Measurements from ENCODE around the gene PARP8. TPM values are rescaled to one million over a fixed set of nuclear protein-coding genes. Genes with fewer than 3 reads are reported as not detected.

Gene PARP8
- total RNA-seq, 2 donors from 2014 or later = 3.9 to 6.6 TPM

GRCh38 chr5:50832657-50833284 is 166.3 kb downstream of the PARP8 start:
- Histone ChIP-seq H3K9me3 (no peaks in the 10 kb centered on the region), H3K27ac (no peak overlapping the region), H3K4me3 (no peak overlapping the region), H3K27me3 (no peaks in the 10 kb centered on the region), H3K4me1 (no peaks in the 10 kb centered on the region), H3K36me3 (no peaks in the 10 kb centered on the region)
- no peak for TF ChIP-seq CTCF (IDR thresholded peaks at IDR 0.05)
- no peak for DNase-seq (ENCODE audit: low spot score)

- Histone ChIP-seq H3K27me3 (no peaks in the 10 kb centered on the region), H3K4me3 (no peak overlapping the region), H3K4me1 (no peaks in the 10 kb centered on the region), H3K9me3 (no peaks in the 10 kb centered on the region), H3K27ac (no peak overlapping the region), H3K36me3 (no peaks in the 10 kb centered on the region)
- DNase-seq (ENCODE audit: low spot score) = no peak
- TF ChIP-seq CTCF (IDR thresholded peaks at IDR 0.05) = no peak
Measured at GRCh38 chr5:50836356-50836755, 169.9 kb downstream of the PARP8 start.

GRCh38 chr5:50839472-50839871 is 173.0 kb downstream of the PARP8 start:
- Histone ChIP-seq H3K4me3 (no peak overlapping the region), H3K36me3 (no peaks in the 10 kb centered on the region), H3K27ac (no peak overlapping the region), H3K27me3 (no peaks in the 10 kb centered on the region), H3K4me1 (no peaks in the 10 kb centered on the region), H3K9me3 (no peaks in the 10 kb centered on the region)
- TF ChIP-seq CTCF (IDR thresholded peaks at IDR 0.05) = no peak
- no peak for DNase-seq (ENCODE audit: low spot score)

- Histone ChIP-seq H3K27ac (no peak overlapping the region), H3K4me1 (no peaks in the 10 kb centered on the region), H3K9me3 (no peaks in the 10 kb centered on the region), H3K27me3 (no peaks in the 10 kb centered on the region), H3K4me3 (no peak overlapping the region), H3K36me3 (no peaks in the 10 kb centered on the region)
- no peak for TF ChIP-seq CTCF (IDR thresholded peaks at IDR 0.05)
- DNase-seq (ENCODE audit: low spot score) = no peak
Measured at GRCh38 chr5:50843091-50843490, 176.7 kb downstream of the PARP8 start.

- no peak for DNase-seq (ENCODE audit: low spot score)
- H3K9me3 ChIP-seq = no peaks in the 10 kb centered on the region
Measured at GRCh38 chr5:50846261-50846660, 179.8 kb downstream of the PARP8 start.

More at GRCh38 chr5:50846261-50846660, 179.8 kb downstream of the PARP8 start:
- Histone ChIP-seq H3K27me3 (no peaks in the 10 kb centered on the region), H3K4me3 (no peak overlapping the region), H3K4me1 (no peaks in the 10 kb centered on the region), H3K27ac (no peak overlapping the region), H3K36me3 (no peaks in the 10 kb centered on the region)
- TF ChIP-seq CTCF (IDR thresholded peaks at IDR 0.05) = no peak

Measured in right atrium auricular region (tissue), 2 donors.